ENCODE results near the gene HNRNPA1L2. TPM values are rescaled to one million over a fixed set of nuclear protein-coding genes. Genes with fewer than 3 reads are reported as not detected.

Gene HNRNPA1L2
- 3.5 and 4.6 TPM in 2 replicates for total RNA-seq

DNA sequence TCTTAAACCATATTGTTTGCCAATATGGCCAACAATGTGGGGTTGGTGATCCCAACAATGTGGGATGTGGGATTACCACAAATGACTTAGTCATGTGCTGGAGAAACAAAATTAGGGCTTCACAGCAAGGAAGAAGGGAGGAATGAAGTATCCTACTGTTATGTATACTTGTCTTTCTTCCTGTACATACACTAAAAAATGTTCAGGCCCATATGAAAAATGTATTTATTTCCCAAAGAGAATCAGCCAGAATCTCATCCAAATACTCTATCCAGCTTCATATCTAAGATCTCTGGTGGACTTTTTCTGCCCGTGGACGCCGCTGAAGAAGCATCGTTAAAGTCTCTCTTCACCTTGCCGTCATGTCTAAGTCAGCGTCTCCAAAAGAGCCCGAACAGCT, at the start of gene HNRNPA1L2:
TSS of gene HNRNPA1L2 (plus strand) at position 301 of the 400 bp plus-strand sequence. CDS start at position 363, 62 bp downstream.

DNA sequence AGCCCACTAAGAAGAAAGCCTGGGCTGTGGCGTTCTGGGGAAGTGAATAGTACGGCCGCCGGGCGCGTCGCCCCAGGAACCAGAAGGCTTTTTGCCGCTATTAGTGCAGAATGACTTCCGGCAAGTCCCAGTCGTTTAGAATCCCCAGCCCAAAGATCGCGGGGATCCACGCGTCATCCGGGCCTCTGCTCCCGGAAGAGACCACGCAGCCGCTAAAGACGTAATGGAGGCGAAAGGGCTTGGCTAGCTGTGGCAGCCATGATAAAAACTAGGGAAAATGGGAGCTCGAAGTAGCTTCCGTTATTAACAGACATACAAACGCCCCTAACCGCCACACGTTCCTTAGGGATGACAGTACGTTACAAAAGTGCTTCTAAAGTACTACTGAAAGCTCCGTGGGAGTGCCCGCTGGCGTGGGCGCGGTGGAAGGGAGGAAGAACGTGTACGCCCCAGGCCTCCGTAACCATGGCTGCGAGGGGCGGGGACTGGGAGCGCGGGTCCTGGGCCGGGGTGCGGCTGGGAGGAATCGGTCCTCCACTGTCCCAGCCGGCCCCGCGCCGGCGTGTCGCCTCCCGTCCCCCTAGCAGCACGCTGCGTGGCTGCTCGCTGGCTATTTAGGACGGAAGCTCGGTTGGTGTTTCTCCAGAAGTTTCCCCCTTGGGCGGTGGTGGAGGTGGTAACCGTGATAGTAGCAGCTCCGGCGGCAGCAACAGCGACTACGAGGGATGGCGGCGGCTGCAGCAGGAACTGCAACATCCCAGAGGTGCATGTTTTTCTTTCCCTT, 10.2 kb downstream of the HNRNPA1L2 start, which contains the start of gene SUGT1:
TSS of gene SUGT1 (plus strand) at position 641 of the 784 bp plus-strand sequence. CDS start at position 726, 85 bp downstream.

Other genes with a start within 250 kb of the HNRNPA1L2 start
- gene THSD1, start 236.3 kb upstream of the HNRNPA1L2 start, total RNA-seq: 26.5 and 62.7 TPM in 2 replicates
- gene VPS36, start 191.8 kb upstream of the HNRNPA1L2 start, total RNA-seq: 18.6 and 22.8 TPM in 2 replicates
- gene CKAP2, start 187.0 kb upstream of the HNRNPA1L2 start, total RNA-seq: 17.5 and 26.0 TPM in 2 replicates
- 61.1 and 63.5 TPM in 2 replicates for gene SUGT1, start 10.4 kb downstream of the HNRNPA1L2 start, total RNA-seq
- not detected in 2 replicates for gene CNMD, start 97.4 kb downstream of the HNRNPA1L2 start, total RNA-seq
- not detected in 2 replicates for gene PCDH8, start 206.2 kb downstream of the HNRNPA1L2 start, total RNA-seq

Measured in endothelial cell of coronary artery (primary cell).